Esophagus squamous epithelium (tissue), 5 donors: Measurements from ENCODE around the gene RNF141. TPM values are rescaled to one million over a fixed set of nuclear protein-coding genes. Genes with fewer than 3 reads are reported as not detected.
A peak's percentile ranks its signal among the peaks of the same experiment; 100 is the strongest.

ENCODE experiments used
- DNase-seq: peaks from one replicate; lab custom pipeline; 2025; lab: John Stamatoyannopoulos, UW
- H3K27ac ChIP-seq, 4 donors: fragments of 200-600 bp; sonication (generic); one replicate each; pipeline ENCODE4 v1.5.1; 2016 to 2019; ENCODE audit warnings: mild to moderate bottlenecking in 1 of 4
- H3K27me3 ChIP-seq, 4 donors: fragments of 200-600 bp; sonication (generic); 1 replicate in 3 of 4; 2 replicates in 1 of 4; pipeline versions ENCODE4 v1.5.1 to v1.6.0; 2017 to 2021; ENCODE audit warnings: antibody characterized with exemption in 1 of 4
- H3K36me3 ChIP-seq, 3 donors: fragments of 200-600 bp; sonication (generic); one replicate each; pipeline ENCODE4 v1.5.1; 2016 to 2019
- H3K4me1 ChIP-seq, 3 donors: fragments of 200-600 bp; sonication (generic); one replicate each; pipeline ENCODE4 v1.5.1; 2017 to 2019
- H3K4me3 ChIP-seq, 4 donors: fragments of 200-600 bp; sonication (generic); 1 replicate in 3 of 4; 2 replicates in 1 of 4; pipeline ENCODE4 v1.5.1; 2016 to 2019; ENCODE audit warnings: mild to moderate bottlenecking in 2 of 4, moderate library complexity in 1 of 4
- H3K9me3 ChIP-seq, 3 donors: fragments of 200-600 bp; sonication (generic); one replicate each; pipeline ENCODE4 v1.5.1; 2016 to 2019
- CTCF ChIP-seq, 6 experiments: fragments of 450-650 bp in 4 of 6; fragments of 200-600 bp in 2 of 6; sonication (generic) in 2 of 6; IDR thresholded peaks; one replicate each; pipeline ENCODE4 v1.5.1; 2016 to 2019; ENCODE audit warnings: antibody characterized with exemption in 6 of 6, mild to moderate bottlenecking in 4 of 6, moderate library complexity in 4 of 6
- POLR2A ChIP-seq, 4 donors: fragments of 450-650 bp; IDR thresholded peaks; one replicate each; pipeline ENCODE4 v1.6.1; 2017; ENCODE audit warnings: antibody characterized with exemption in 4 of 4, mild to moderate bottlenecking in 4 of 4, moderate library complexity in 3 of 4
- WGBS, 2 donors: methylation state at CpG; one replicate each; pipeline ENCODE4 v1.1.5; 2018; 5-methylcytosine and 5-hydroxymethylcytosine counted together
- intact Hi-C: fragments of 100-400 bp; cut with DNase I; formaldehyde crosslinking; loops from one replicate; pipeline ENCODE4 v1.15.0; 2022
- total RNA-seq, 4 donors: library from RNA; depleted of rRNA; stranded (reverse); fragments of >200 nt; gene quantifications; one replicate each; pipeline ENCODE4 v1.1.0, GENCODE V29; 2016
- donor health status: DM: yes; HTN: yes; CAD: no.

Gene RNF141
- total RNA-seq, 4 donors from 2014 or later: 51.7 to 88.4 (median 56.9) TPM

DNA sequence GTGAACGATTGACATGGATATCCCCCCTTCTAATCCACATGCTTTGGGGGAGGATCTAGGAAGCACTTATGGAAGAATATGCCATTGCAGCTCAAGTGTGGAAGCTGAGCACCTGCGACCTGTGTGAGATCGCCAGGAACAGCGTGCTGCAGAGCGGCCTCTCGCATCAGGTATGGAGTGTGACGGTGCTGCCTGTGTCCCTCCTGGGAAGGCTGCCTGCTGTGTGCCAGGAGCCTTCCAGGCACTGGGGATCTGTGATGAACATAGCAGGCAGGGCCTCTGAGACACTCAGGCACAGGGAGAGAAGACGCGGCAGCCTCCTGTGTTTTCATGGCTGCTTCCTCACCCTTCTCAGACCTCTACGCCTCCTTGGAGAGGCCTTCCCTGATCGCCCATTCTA is 36.5 kb downstream of the RNF141 start:
- Histone ChIP-seq H3K4me3 (no peak overlapping the region), H3K27ac (no peak overlapping the region), H3K27me3 (no peaks in the 10 kb centered on the region), H3K9me3 (no peaks in the 10 kb centered on the region), H3K36me3 (peaks cover 0 to 65% (median 0%) of the 10 kb centered on the region in 3 donors), H3K4me1 (peaks cover 6 to 23% (median 9%) of the 10 kb centered on the region in 3 donors)
- intact Hi-C loops: no loop called here
- DNase-seq: no peak
- TF ChIP-seq CTCF (IDR thresholded peaks at IDR 0.05) (no peak), POLR2A (IDR thresholded peaks at IDR 0.05) (no peak)
- WGBS, 2 donors: 94 to 96% methylated on average over 5 to 11 of the region's 11 CpGs

DNA sequence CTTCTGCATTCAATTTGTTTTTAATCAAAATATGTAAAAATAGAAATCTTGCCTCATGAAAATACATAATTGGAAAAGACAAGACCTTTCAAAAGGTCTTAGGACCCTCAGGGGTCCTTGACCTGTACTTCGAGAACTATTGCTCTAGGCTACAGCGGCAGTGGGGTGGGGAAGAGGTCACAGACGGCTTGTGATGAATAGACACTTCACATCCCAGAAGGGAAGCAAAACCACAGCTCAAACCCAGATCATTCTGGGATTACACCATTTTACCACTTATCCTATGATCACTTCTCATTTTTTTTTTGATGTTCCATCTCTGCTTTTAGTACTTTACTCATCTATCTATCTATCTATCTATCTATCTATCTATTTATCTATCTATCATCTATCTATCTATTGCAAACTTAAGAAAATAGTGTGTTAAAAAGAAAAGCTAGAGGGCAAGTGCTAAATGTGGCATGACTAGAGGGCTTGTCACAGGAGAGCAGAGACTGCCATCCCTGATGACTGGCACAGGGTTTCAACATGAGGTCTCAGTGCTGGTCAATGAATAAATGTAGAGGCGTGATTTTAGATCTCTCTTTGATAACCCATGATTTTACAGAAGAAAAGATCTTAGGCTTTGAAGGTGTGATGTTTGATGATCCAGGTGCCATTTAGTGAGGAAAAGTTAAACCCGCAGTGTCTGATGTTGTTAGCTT is 37.1 kb downstream of the RNF141 start:
- Histone ChIP-seq H3K27me3 (no peaks in the 10 kb centered on the region), H3K9me3 (no peaks in the 10 kb centered on the region), H3K36me3 (peaks cover 0 to 71% (median 0%) of the 10 kb centered on the region in 3 donors), H3K27ac (no peak overlapping the region), H3K4me1 (peaks cover 9 to 29% (median 13%) of the 10 kb centered on the region in 3 donors), H3K4me3 (no peak overlapping the region)
- no peak for DNase-seq
- 79 to 82% methylated on average over 5 of the region's 5 CpGs for WGBS, 2 donors
- intact Hi-C loops: no loop called here
- TF ChIP-seq CTCF (IDR thresholded peaks at IDR 0.05): no peak
- no peak for TF ChIP-seq POLR2A (IDR thresholded peaks at IDR 0.05)

GRCh38 chr11:10503221-10503620 is 37.8 kb downstream of the RNF141 start:
- Histone ChIP-seq H3K9me3 (no peaks in the 10 kb centered on the region), H3K4me1 (peaks cover 9 to 36% (median 19%) of the 10 kb centered on the region in 3 donors), H3K27ac (peak overlapping the region in 1 of 4 donors; percentile 29), H3K36me3 (peaks cover 0 to 78% (median 3%) of the 10 kb centered on the region in 3 donors), H3K27me3 (no peaks in the 10 kb centered on the region), H3K4me3 (no peak overlapping the region)
- TF ChIP-seq CTCF (IDR thresholded peaks at IDR 0.05): no peak
- TF ChIP-seq POLR2A (IDR thresholded peaks at IDR 0.05): no peak
- DNase-seq: no peak
- intact Hi-C loops: no loop called here
- WGBS, 2 donors: 49 to 93% methylated on average over 2 of the region's 2 CpGs

DNA sequence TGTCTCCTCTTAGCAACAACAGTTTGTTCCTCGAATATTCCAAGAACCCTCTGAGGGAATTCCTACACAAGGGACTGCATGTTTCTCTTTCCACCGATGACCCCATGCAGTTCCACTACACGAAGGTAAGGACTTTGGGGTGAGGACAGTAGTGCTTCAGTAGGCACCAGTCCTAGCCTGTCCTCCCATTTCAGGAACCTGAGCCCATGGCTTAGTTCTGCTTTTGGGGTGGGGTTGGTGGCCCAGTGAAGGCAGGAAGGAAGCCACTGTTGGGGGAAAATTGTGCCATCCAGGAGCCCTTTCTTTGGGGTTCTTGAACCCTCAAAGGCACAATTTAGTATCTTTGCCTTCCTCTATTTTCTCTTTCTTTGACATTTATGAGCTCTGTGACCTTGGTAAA is 38.2 kb downstream of the RNF141 start:
- peaks cover 0 to 81% (median 3%) of the 10 kb centered on the region in 3 donors for H3K36me3 ChIP-seq
- WGBS, 2 donors: 61 to 100% methylated on average over 1 to 2 of the region's 3 CpGs
- no peak for TF ChIP-seq CTCF (IDR thresholded peaks at IDR 0.05)
- TF ChIP-seq POLR2A (IDR thresholded peaks at IDR 0.05): no peak
- intact Hi-C loops: no loop called here
- peaks cover 9 to 40% (median 22%) of the 10 kb centered on the region in 3 donors for H3K4me1 ChIP-seq
- no peak overlapping the region for H3K4me3 ChIP-seq
- no peak for DNase-seq
- peak overlapping the region in 2 of 4 donors; percentile 29 to 46 for H3K27ac ChIP-seq
- no peaks in the 10 kb centered on the region for H3K9me3 ChIP-seq
- H3K27me3 ChIP-seq: no peaks in the 10 kb centered on the region

DNA sequence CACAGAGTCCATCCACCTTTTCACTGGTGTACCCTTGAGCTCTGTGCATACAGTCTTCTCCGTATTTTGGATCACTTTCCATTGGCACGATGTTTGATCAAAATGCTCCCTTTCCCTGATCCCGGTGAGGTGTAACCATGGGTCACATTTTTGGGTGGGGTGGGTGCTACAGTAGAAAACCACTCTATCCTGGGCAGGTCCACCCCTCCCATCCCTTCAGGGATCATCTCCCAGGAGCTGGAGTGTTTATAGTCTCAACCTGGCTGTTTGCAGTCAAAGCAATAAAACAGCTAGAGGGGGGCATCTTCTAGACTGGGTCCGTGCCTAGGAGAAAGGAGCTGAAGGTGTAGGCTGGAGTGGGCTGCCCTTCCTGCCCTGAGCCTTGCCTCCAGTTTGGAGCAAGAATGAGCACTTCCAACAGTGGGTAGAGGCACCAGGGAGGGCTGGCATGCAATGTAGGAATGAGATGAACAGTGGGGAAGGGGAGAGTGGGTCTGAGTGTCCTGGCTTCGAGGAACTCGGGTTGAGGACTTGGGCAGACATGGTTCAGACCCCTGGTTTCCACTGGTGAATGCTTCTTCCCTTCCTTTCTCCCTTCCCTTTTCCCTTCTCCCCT is 38.8 kb downstream of the RNF141 start:
- no peak for DNase-seq

More for the DNA sequence above, 38.8 kb downstream of the RNF141 start:
- Histone ChIP-seq H3K4me3 (no peak overlapping the region), H3K27me3 (no peaks in the 10 kb centered on the region), H3K36me3 (peaks cover 0 to 81% (median 3%) of the 10 kb centered on the region in 3 donors), H3K27ac (peak overlapping the region in 2 of 4 donors; percentile 29 to 46), H3K4me1 (peaks cover 9 to 46% (median 27%) of the 10 kb centered on the region in 3 donors), H3K9me3 (no peaks in the 10 kb centered on the region)
- WGBS, 2 donors: 84 to 90% methylated on average over 5 to 6 of the region's 6 CpGs
- TF ChIP-seq POLR2A (IDR thresholded peaks at IDR 0.05) (no peak), CTCF (IDR thresholded peaks at IDR 0.05) (no peak)
- intact Hi-C loops: no loop called here
